Upper lobe of left lung (tissue), 4 donors: ENCODE data around the gene LCOR.

ENCODE experiments used
- EP300 ChIP-seq, 4 donors: sonication (generic); formaldehyde crosslinking; IDR thresholded peaks; one replicate each; pipeline ENCODE4 v1.5.1; 2017; ENCODE audit warnings: antibody characterized with exemption in 4 of 4, control low read depth in 2 of 4
- POLR2AphosphoS5 ChIP-seq, 2 donors: sonication (generic); formaldehyde crosslinking; IDR thresholded peaks; one replicate each; pipeline ENCODE4 v1.5.1; 2017; ENCODE audit warnings: antibody characterized with exemption in 2 of 2
- TF ChIP-seq, protein P1 (sequence below), 6 experiments: fragments of 450-650 bp in 4 of 6; fragments of 200-600 bp in 2 of 6; sonication (generic) in 2 of 6; IDR thresholded peaks; one replicate each; pipeline ENCODE4 v1.5.1; 2016 to 2019; ENCODE audit warnings: antibody characterized with exemption in 6 of 6

DNA sequence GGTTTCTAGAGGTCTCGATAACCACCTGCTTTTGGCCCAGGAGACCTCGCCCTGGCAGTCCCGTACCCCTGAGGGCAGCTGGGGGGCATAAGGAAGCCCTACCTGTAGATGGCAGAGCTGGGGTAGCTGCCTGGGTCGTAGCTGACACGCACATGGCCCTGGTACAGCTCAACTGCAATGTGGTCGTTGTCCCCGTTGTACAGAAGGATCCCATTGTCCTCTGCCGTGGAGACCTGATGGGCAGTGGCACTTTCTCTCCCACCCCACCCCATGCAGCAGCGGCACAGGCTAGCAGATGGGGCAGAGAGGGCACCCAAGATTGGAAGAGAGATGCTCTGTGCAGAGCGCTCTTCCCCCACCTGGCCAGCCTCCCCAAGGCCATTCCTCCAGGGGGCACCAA lies 172.5 kb downstream of the LCOR start:
- TF ChIP-seq, protein P1, sequence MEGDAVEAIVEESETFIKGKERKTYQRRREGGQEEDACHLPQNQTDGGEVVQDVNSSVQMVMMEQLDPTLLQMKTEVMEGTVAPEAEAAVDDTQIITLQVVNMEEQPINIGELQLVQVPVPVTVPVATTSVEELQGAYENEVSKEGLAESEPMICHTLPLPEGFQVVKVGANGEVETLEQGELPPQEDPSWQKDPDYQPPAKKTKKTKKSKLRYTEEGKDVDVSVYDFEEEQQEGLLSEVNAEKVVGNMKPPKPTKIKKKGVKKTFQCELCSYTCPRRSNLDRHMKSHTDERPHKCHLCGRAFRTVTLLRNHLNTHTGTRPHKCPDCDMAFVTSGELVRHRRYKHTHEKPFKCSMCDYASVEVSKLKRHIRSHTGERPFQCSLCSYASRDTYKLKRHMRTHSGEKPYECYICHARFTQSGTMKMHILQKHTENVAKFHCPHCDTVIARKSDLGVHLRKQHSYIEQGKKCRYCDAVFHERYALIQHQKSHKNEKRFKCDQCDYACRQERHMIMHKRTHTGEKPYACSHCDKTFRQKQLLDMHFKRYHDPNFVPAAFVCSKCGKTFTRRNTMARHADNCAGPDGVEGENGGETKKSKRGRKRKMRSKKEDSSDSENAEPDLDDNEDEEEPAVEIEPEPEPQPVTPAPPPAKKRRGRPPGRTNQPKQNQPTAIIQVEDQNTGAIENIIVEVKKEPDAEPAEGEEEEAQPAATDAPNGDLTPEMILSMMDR (IDR thresholded peaks at IDR 0.05) = no peak
- TF ChIP-seq POLR2AphosphoS5 (IDR thresholded peaks at IDR 0.05) (no peak), EP300 (IDR thresholded peaks at IDR 0.05) (no peak)
